ENCODE measurements around the gene NPAS3. TPM values are rescaled to one million over a fixed set of nuclear protein-coding genes. Genes with fewer than 3 reads are reported as not detected.

The NPAS3 gene
- total RNA-seq, 1 donor from 2014 or later, result 0.93 TPM

GRCh38 chr14:33291529-33292104, 352.9 kb downstream of the NPAS3 start:
- no peak for DNase-seq (ENCODE audit: extremely low read depth, low read depth, low spot score)

GRCh38 chr14:33294419-33294818, 355.7 kb downstream of the NPAS3 start:
- no peak for DNase-seq (ENCODE audit: extremely low read depth, low read depth, low spot score)

GRCh38 chr14:33297565-33297964, 358.9 kb downstream of the NPAS3 start:
- DNase-seq (ENCODE audit: extremely low read depth, low read depth, low spot score), result no peak

DNA sequence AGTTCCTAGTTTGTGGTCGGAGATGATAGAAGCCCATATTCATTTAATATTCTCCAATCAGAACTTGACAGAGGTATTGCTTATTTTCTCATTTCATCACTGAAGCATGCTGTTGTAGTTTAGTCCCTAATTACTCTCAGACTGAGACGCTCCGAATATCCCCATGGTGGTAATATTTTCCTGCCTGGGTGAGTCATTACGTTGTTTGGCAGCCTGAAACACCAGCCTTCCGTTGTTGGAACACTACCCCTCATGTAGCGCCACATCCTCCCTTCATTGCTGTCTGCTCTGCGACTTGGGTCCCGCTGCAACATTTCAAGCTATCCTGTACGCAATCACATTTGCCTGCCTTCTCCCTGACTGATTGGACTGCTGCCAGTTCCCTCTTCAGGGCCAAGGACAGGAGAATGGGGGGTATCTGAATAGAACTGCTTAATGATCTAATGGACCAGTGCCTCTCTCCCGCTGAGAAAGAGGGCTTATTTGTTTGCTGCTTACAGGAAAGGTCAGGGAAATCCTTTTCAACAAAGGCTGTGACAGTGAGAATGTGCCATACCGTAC, 369.1 kb downstream of the NPAS3 start:
- peak; percentile 29 for DNase-seq (ENCODE audit: extremely low read depth, low read depth, low spot score)

DNA sequence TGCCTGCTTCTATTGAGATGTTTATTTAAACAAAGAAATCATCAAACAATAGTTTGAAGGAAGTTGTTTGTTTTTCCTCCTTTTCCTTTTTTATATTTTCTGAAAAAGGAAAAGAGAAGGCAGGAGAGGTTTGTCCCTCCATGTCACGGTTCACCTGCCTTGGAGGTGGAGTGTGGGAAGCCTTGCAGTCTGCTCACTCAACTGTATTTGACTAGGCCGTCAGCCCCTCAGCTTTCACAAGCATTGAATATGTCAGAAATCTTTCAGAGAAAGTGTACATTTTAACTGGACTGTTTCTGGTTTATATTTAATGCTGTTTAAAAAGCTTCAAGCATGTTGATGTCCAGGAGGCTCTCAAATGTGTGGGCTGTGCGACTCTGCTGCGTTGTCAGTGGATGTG, 370.4 kb downstream of the NPAS3 start:
- no peak for DNase-seq (ENCODE audit: extremely low read depth, low read depth, low spot score)

GRCh38 chr14:33315217-33315616, 376.5 kb downstream of the NPAS3 start:
- DNase-seq (ENCODE audit: extremely low read depth, low read depth, low spot score), result no peak

DNA sequence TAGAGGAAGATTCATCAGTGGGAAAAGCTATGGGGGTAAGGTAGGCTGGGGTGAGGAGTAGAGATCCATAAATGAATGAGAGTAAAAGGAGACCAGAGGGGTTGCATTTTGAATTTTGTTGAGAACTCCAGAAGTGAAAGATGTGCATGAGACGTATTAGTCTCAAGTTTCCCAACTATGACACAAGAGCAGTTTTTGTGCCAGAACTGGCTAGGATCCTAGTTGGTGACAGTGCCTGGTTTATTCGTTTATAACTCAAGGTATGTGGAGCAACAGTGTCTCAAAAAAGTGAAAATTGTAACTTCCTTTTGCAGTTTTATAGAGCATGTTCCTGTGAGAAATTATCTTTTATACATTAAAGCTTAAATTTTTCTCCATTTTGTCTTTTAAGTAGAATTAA, 377.0 kb downstream of the NPAS3 start:
- no peak for DNase-seq (ENCODE audit: extremely low read depth, low read depth, low spot score)

DNA sequence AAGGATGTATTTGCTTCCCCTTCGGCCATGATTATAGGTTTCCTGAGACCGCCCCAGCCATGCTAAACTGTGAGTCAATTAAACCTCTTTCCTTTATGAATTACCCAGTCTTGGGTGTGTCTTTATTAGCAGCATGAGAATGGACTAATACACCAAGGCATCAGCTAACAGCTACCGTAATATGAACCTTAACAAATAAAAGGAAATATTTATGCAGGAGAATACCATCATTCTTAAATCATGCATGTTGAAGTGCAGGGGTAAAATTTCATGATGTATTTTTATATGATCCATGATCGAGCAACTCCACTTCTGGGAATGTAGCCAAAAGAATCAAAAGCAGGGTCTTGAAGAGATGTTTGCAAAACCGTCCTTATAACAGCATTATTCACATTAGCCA, 379.0 kb downstream of the NPAS3 start:
- no peak for DNase-seq (ENCODE audit: extremely low read depth, low read depth, low spot score)

- DNase-seq (ENCODE audit: extremely low read depth, low read depth, low spot score), result no peak
These were observed 385.3 kb downstream of the NPAS3 start for GRCh38 chr14:33323979-33324378.

GRCh38 chr14:33331176-33331949, 392.7 kb downstream of the NPAS3 start:
- DNase-seq (ENCODE audit: extremely low read depth, low read depth, low spot score), result no peak

DNA sequence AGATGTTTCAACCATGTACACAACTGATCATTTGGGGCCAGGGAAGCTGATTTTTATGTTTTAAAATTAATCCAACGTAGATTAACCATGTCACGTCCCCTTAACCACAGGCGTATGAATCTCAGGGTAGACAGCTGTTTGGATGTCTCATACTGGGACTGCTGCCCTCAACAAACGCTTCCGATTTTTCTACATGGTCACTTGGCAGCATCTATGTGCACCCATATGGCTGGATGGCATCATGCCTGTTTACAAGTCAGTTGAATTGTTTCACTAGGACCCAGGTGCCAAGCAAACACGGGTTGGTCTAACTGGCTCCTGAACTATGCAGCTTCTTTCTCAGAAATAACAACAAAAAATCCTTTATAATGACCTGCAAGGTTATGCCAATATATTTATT, 393.8 kb downstream of the NPAS3 start:
- no peak for DNase-seq (ENCODE audit: extremely low read depth, low read depth, low spot score)

GRCh38 chr14:33335366-33335765, 396.7 kb downstream of the NPAS3 start:
- DNase-seq (ENCODE audit: extremely low read depth, low read depth, low spot score), result no peak

GRCh38 chr14:33342299-33342974, 403.8 kb downstream of the NPAS3 start:
- no peak for DNase-seq (ENCODE audit: extremely low read depth, low read depth, low spot score)

DNA sequence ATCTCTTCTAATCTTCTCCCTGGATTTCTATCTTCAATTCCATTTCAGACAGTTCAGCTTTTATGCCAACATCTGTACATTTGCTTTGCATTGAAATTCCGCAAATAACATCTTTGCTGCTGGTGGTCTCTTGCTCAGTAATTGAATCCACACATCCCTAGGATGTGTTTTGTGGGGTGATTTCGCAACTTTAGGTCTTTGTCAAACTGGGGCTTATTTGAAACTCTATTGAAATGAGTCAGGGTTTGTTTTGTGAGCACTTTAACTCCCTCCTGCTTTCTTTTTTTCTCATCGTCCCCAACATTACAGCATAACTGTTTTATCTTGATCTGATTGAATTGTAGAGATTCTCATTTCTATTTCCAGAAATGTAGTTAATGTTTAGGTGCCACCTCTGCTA, 404.3 kb downstream of the NPAS3 start:
- no peak for DNase-seq (ENCODE audit: extremely low read depth, low read depth, low spot score)

GRCh38 chr14:33347796-33348195, 409.1 kb downstream of the NPAS3 start:
- DNase-seq (ENCODE audit: extremely low read depth, low read depth, low spot score), result no peak

DNA sequence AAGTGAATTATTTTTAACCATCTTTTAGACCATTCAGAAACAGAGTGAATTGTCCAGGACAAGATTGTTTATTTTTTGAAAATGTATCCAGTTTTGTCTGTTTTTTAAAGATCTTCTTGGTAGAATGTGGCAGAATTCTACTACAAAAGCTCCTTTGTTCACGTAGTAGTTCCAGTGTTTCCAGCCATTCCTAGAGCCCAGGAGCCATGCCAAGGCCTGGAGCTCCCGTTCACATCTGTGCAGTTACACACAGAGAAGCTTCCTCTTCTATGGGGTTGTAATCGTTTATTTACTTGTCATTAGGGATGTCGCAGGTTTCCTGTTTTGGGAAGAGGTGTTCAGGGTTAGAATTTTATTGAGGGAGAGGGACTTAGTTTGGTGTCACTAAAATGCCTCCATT, 409.8 kb downstream of the NPAS3 start:
- no peak for DNase-seq (ENCODE audit: extremely low read depth, low read depth, low spot score)

DNA sequence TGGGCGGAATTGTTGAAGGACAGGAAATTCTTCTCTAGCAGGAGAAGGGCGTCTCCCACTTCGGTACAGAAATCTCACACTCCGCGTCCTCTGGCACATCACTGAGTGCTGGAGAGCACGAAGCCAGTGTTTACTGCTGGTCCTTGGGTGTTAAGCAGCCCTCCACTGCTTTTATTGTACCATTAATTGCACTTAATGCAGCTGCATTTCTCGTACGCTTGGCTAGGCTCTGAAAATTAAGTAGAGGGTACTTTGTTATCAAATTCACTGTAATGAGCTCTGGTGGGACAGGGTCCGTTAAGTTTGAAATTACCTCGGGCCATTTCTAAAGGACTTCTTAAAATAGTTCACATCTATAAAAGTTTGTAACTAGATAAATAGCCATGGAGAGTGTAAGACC, 411.2 kb downstream of the NPAS3 start:
- DNase-seq (ENCODE audit: extremely low read depth, low read depth, low spot score), result no peak

DNA sequence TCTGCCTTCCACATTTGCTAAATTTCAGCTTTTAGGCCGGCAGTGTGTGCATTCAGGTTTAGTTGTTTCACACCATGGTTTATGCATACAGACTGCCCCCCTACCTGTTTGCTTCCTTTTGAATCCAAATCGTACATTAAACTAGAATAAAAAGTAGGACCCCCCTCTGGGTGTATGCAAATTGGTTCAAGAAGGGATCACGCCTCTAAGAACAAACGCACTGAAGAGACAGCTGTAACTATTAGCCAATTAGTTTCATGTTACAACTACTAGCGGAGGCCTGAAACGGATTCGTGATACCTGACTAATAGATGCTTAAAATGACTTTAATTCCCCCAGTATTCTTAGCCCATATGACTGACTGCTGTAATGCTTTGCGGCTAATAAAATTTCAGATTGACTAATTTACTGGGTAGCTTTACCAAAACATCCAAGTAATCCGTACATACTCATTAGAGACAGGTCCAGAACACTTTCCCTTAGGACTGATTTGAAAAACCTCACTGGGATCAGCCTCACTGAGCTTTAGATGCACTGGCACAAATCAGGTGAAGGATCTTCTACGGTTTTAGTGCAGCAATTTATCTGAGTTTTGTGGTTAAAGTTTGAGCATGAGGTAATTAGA, 411.8 kb downstream of the NPAS3 start:
- DNase-seq (ENCODE audit: extremely low read depth, low read depth, low spot score), result no peak

DNA sequence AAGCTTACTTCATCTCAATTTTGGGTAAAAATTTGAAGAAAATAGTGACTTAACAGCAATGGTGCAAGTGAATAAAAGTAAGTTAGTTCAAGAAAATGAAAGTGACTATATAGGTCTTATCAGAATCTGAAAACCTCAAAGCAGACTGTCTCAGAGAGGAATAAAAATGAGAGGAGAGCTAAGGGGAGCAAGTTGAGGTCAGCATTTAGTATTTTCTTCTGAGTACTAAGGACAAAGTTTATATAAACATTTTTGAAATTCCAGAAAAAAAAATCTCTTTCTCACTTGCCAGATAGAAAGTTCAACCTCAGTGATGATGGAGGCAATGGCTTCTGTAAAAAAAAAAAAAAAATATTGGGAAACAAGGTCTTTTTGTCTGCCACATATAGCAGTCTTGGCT, 414.1 kb downstream of the NPAS3 start:
- DNase-seq (ENCODE audit: extremely low read depth, low read depth, low spot score), result no peak

GRCh38 chr14:33356181-33356580, 417.5 kb downstream of the NPAS3 start:
- DNase-seq (ENCODE audit: extremely low read depth, low read depth, low spot score), result no peak
